Activated B cell treated with CpG ODN at 0.5 μM for 24 hours (primary cell): ENCODE data around the gene VSIG10L2. TPM values are rescaled to one million over a fixed set of nuclear protein-coding genes. Genes with fewer than 3 reads are reported as not detected.

Experiments
- ATAC-seq: fragments of 200-7000 bp; cut with Tn5 transposase; one replicate; pipeline ENCODE4 v1.10.0; 2021; ENCODE audit warnings: low read depth, mild to moderate bottlenecking, moderate library complexity
- CTCF ChIA-PET: fragments of 350-600 bp; sonication (Branson Sonifier 250); formaldehyde crosslinking; loops from one replicate; lab custom pipeline; 2021; ENCODE audit warnings: antibody characterized with exemption; lab: Charles Lee
- POLR2A ChIA-PET: fragments of 350-600 bp; sonication (Branson Sonifier 250); formaldehyde crosslinking; loops from one replicate; lab custom pipeline; 2021; ENCODE audit warnings: antibody characterized with exemption; lab: Charles Lee
- DNase-seq: peaks from one replicate; pipeline ENCODE4 v3.0.0; 2022
- H3K27ac Mint-ChIP-seq: one replicate; pipeline ENCODE4 v1.8.0; 2020; ENCODE audit warnings: mixed read lengths
- H3K27me3 Mint-ChIP-seq: one replicate; pipeline ENCODE4 v1.8.0; 2021; ENCODE audit warnings: mixed read lengths
- H3K36me3 Mint-ChIP-seq: one replicate; pipeline ENCODE4 v1.8.0; 2021; ENCODE audit warnings: low read depth, mixed read lengths
- H3K4me1 Mint-ChIP-seq: one replicate; pipeline ENCODE4 v1.8.0; 2021; ENCODE audit warnings: mixed read lengths
- H3K4me3 Mint-ChIP-seq: one replicate; pipeline ENCODE4 v1.8.0; 2020; ENCODE audit warnings: mild to moderate bottlenecking, mixed read lengths
- H3K9me3 Mint-ChIP-seq: one replicate; pipeline ENCODE4 v1.8.0; 2020; ENCODE audit warnings: mixed read lengths
- intact Hi-C: fragments of 100-400 bp; cut with micrococcal nuclease; formaldehyde crosslinking; loops from one replicate; pipeline ENCODE4 v1.15.1; 2024
- total RNA-seq: library from RNA; stranded (reverse); gene quantifications from 2 replicates; pipeline ENCODE4 v1.2.3, GENCODE V29; 2022
- TF ChIP-seq, protein P1 (sequence below): fragments of 200-600 bp; IDR thresholded peaks from one replicate; pipeline ENCODE4 v1.8.0; 2022; ENCODE audit warnings: antibody characterized with exemption, mild to moderate bottlenecking

The VSIG10L2 gene
- total RNA-seq, 1 donor from 2014 or later = not detected

DNA sequence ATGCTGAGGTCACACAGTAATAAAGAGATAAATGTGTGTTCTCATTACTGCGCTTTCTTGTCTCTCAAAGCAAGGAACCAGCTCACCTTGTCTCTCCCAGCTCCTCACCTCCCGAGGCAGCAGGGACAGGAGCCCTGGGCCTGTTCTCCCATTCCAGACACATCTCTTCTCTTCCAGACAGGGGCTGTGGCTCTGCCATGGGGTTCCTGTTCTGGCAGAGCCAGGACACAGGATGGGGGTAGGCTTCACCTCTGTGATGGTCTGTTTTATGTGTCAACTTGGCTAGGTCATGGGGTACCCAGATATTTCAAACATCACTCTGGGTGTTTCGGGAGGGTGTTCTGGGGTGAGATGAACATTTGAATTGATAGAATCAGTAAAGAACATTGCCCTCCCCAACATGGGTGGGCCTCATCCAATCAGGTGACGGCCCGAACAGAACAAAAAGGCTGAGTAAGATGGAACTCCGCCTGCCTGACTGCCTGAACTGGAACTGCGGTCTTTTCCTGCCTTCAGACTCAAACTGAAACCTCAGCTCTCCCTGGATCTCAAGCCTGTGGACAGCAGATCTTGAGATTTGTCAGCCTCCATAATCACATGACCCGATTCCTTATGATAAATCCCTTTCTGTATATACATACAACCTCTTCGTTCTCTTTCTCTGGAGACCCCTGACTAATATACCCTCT lies 2.0 kb upstream of the VSIG10L2 start:
- ChIA-PET POLR2A (no interaction called here), CTCF (interaction anchor here (1.1 kb wide), 1 partner anchor 19 kb away, joined by 4 read pairs; no protein-coding TSS in a partner anchor)
- no peaks in the 10 kb centered on the region for H3K36me3 Mint-ChIP-seq
- intact Hi-C loops = no loop called here
- no peak overlapping the region for H3K4me3 Mint-ChIP-seq
- H3K9me3 Mint-ChIP-seq = no peaks in the 10 kb centered on the region
- H3K27ac Mint-ChIP-seq = no peak overlapping the region
- no peaks in the 10 kb centered on the region for H3K4me1 Mint-ChIP-seq
- ATAC-seq (no peak), DNase-seq (no peak)
- H3K27me3 Mint-ChIP-seq = peaks cover 2% of the 10 kb centered on the region
- TF ChIP-seq, protein P1, sequence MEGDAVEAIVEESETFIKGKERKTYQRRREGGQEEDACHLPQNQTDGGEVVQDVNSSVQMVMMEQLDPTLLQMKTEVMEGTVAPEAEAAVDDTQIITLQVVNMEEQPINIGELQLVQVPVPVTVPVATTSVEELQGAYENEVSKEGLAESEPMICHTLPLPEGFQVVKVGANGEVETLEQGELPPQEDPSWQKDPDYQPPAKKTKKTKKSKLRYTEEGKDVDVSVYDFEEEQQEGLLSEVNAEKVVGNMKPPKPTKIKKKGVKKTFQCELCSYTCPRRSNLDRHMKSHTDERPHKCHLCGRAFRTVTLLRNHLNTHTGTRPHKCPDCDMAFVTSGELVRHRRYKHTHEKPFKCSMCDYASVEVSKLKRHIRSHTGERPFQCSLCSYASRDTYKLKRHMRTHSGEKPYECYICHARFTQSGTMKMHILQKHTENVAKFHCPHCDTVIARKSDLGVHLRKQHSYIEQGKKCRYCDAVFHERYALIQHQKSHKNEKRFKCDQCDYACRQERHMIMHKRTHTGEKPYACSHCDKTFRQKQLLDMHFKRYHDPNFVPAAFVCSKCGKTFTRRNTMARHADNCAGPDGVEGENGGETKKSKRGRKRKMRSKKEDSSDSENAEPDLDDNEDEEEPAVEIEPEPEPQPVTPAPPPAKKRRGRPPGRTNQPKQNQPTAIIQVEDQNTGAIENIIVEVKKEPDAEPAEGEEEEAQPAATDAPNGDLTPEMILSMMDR = no peak

DNA sequence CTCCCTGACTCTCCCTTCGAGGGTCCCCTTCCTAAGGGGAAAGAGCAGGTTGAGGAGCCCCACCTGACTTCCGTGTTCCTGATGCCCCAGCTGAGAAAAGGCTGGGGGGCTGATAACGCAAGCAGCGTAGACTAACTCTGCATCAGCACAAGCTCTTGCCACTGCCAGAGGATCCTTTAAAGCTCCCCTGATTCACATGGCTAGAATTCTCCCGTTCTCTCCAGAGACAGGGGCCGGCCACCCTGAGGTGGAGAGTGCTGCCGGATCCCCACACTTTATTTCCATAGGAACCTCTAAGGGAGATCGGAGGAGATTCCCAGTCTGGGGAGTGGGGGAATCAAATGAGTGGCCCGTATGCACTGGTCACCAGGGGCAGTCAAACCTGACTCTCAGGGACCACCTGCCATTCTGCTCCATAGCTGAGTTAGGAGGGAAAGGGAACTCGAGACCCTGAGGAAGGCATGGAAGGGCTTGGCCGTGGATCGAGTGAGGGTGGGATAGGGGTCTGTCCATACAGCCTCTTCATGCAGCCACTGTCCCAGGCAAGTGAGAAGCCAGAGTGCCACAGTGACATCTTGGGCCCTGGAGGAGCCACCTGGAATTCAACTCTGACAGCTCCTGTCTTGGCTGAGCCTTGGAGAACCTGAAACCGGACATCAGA lies 1.4 kb upstream of the VSIG10L2 start:
- CTCF ChIA-PET = no interaction called here
- Mint-ChIP-seq H3K4me3 (no peak overlapping the region), H3K27ac (no peak overlapping the region), H3K36me3 (no peaks in the 10 kb centered on the region), H3K9me3 (no peaks in the 10 kb centered on the region), H3K27me3 (peaks cover 2% of the 10 kb centered on the region), H3K4me1 (no peaks in the 10 kb centered on the region)
- POLR2A ChIA-PET = no interaction called here
- TF ChIP-seq, protein P1 = no peak
- intact Hi-C loops = no loop called here
- DNase-seq (no peak), ATAC-seq (no peak)

DNA sequence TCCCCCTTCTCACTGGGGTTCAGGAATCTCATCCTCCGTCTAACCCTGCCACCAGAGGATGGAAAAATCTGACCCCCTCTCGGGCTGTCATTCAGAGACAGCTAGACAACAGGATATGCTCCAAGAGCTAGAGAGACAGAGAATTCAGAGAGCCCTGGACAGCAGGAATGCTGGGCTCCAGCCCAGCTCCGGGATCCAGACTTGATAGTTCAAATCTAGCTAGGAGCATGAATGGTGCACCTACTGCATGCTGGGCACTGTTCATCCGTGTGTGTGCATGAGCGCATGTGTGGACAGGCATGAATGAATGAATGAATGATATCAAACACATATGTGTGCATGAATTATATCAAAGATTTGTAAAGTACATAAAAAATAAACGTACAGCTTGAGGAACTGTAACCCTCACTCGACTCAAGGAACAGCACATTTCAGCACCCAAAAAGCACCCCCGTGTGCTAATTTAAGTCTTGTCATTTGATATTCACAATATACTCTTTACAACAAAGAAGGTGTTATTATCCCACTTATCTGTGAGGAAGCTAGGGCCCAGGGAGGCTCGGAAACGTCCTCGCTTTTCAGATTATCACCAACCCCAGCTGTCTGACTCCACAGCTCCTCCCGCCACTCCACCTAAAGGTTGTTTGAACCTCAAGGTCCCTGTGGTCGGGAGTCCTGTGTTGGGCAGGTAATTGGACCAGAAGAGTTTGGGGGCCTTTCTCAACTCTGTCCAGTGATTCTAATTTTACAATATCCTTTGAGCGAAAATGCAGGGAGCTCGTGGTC lies 640 bp upstream of the VSIG10L2 start:
- Mint-ChIP-seq H3K27ac (no peak overlapping the region), H3K4me1 (no peaks in the 10 kb centered on the region), H3K27me3 (peaks cover 2% of the 10 kb centered on the region), H3K36me3 (no peaks in the 10 kb centered on the region), H3K4me3 (no peak overlapping the region), H3K9me3 (no peaks in the 10 kb centered on the region)
- TF ChIP-seq, protein P1 = no peak
- CTCF ChIA-PET = no interaction called here
- intact Hi-C loops = no loop called here
- DNase-seq = no peak
- no peak for ATAC-seq
- POLR2A ChIA-PET = no interaction called here

DNA sequence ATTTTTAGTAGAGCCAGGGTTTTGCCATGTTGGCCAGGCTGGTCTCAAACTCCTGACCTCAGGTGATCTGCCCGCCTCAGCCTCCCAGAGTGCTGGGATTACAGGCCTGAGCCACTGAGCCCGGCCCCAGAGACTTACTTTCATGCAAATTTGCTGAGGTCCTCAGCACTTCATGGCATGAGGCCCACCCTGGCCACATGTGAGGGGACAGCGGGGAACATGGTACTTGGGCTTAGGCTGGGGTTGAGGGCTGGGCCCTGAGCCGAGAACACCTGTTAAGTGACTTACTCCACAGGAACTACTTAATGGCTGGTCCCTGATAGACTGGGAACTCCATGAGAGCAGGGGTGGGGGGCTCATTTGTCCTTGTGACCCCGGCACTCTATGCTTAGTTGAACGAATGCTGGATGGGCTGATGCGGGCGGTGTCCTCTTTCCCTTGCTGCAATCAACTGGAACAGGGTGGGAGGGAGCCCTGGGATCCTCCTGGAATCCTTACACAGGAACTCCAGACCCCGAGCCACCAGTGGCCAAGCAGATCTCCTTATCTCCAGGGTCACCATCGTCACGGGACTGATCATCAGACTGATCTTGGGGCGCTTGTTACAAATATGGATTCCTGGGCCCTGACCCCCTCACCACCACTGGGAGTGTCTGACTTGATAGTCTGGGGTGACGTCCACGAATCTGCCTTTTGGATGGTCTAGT lies 1.0 kb downstream of the VSIG10L2 start:
- Mint-ChIP-seq H3K27ac (no peak overlapping the region), H3K4me1 (no peaks in the 10 kb centered on the region), H3K27me3 (peaks cover 7% of the 10 kb centered on the region), H3K4me3 (no peak overlapping the region), H3K36me3 (no peaks in the 10 kb centered on the region), H3K9me3 (no peaks in the 10 kb centered on the region)
- TF ChIP-seq, protein P1 = no peak
- no peak for DNase-seq
- ATAC-seq = no peak
- ChIA-PET POLR2A (no interaction called here), CTCF (no interaction called here)
- intact Hi-C loops = no loop called here
